Left ventricle myocardium superior (tissue), 1 donor: ENCODE measurements around the gene DHFR2. TPM values are rescaled to one million over a fixed set of nuclear protein-coding genes. Genes with fewer than 3 reads are reported as not detected.
"Not testable (repeated sequence)": the region's sequence is repeated elsewhere in the genome, so short reads cannot be mapped to it uniquely, and the experiment has no call there.

Source experiments
- ATAC-seq: fragments of 200-7000 bp; cut with Tn5 transposase; one replicate; pipeline ENCODE4 v1.9.1; 2020; ENCODE audit warnings: mild to moderate bottlenecking, moderate library complexity
- DNase-seq: peaks from one replicate; pipeline ENCODE4 v3.0.0-alpha.2; 2020
- intact Hi-C: fragments of 100-400 bp; cut with micrococcal nuclease; formaldehyde crosslinking; loops from one replicate; pipeline ENCODE4 v1.11.0; 2022
- total RNA-seq: library from RNA; stranded (reverse); fragmentation: NEBNext Ultra II Directional; extraction: Animal tissue kit (Norgen Biotek cat#: 25700); gene quantifications from one replicate; pipeline ENCODE4 v1.2.1, GENCODE V29; 2021
- donor health status: DM: no; HTN: yes; CAD: no; lungs with severe emphysema.

The DHFR2 gene
- total RNA-seq, 1 donor from 2014 or later: 3.5 TPM

- no peak for ATAC-seq
- no peak for DNase-seq
- intact Hi-C loops: loop anchor here (5.0 kb wide), 2 partner anchors 65 to 155 kb away; no protein-coding TSS in a partner anchor
Measured at GRCh38 chr3:94066506-94067500, 4.1 kb upstream of the DHFR2 start.

DNA sequence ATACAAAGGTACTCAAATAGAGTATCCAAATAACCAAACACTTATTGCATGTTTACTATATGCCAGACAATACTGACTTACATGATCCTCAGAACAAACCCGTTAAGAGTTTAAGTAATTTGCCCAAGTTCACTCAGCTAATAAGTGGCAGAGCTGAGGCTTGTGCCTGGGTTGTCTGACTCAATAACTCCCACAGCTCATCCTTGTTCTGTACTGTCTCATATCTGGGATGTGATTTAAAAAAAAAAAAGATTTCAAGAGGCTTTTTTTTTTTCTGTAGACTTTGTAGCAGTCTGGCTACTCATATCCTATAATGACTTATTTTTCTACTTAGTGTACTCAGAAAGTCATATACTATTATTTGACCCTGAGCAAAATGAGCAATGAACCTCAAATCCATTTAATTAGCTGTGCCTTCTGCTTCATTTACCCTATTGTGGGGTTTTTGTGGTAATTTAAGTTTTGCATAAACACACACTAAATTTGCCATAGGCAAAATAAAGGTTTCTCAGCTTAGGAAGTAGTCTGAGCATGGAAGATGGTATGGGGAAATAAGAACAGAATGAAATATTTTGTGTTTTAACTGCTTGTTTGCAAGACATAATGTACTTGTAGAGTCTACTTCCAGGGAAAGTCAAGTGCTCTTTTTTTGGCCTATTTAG lies 3.2 kb upstream of the DHFR2 start:
- DNase-seq (no peak), ATAC-seq (no peak)
- intact Hi-C loops: loop anchor here (5.0 kb wide), 2 partner anchors 64 to 154 kb away; no protein-coding TSS in a partner anchor

DNA sequence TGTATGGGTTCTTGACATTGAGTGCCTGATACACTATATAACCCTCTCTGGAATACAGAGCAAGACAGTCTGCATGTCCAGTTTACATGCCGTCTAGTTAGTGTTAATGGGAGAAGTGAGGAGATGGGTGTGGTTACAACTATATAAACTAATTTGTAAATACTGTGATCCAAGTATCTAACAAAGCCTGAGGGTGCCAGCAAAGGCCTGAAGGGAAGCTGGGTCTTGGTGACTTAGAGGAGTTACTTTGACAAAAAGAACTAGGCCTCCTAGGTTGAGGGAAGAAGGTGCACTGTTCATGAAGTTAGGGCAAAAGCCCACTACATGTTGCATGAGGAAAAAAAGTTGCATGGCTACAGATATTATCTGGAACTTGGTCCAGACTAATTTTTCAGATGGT lies 2.4 kb upstream of the DHFR2 start:
- intact Hi-C loops: loop anchor here (5.0 kb wide), 2 partner anchors 63 to 153 kb away; no protein-coding TSS in a partner anchor
- ATAC-seq: no peak

GRCh38 chr3:94064243-94064860 lies 1.6 kb upstream of the DHFR2 start:
- no peak for ATAC-seq
- no peak for DNase-seq
- intact Hi-C loops: no loop called here

More for the DNA sequence above, 2.4 kb upstream of the DHFR2 start:
- DNase-seq: no peak

GRCh38 chr3:94063496-94064119 lies 892 bp upstream of the DHFR2 start:
- no peak for DNase-seq
- intact Hi-C loops: no loop called here
- ATAC-seq: no peak

DNA sequence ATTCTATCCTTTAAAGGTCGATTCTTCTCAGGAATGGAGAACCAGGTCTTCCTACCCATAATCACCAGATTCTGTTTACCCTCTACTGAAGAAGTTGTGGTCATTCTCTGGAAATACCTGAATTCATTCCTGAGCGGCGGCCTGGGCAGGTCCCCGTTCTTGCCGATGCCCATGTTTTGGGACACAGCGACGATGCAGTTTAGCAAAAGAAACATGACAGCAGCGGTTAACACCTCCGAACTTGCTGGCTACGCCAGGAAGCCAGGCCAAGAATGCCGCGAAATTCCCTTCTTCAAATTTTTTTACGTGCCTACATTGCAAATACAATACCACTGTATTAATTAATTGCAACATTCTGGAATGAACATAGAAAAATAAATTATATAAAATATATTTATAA lies 1.4 kb downstream of the DHFR2 start:
- no peak for ATAC-seq

DNA sequence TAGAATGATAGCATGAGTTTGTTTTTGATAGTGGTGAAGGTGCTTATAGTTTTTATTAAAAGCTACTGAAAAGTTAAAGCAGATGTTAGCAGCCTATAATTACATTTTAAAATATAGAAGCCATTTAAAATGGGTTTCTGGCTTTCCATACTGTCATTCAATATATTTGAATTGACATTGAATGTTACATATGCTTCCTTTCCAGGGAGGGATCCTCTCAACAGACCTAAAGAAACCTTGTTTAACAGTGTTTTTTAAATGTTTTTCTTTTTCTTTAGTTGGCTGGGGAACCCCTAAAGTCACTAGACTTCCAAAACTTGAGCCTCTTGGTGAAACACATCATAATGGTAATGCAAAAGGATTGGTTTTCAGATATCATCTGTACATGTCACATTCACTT lies 12.2 kb downstream of the DHFR2 start:
- intact Hi-C loops: no loop called here
- ATAC-seq (no peak), DNase-seq (no peak)

More for the DNA sequence above, 1.4 kb downstream of the DHFR2 start:
- intact Hi-C loops: no loop called here
- DNase-seq: no peak

DNA sequence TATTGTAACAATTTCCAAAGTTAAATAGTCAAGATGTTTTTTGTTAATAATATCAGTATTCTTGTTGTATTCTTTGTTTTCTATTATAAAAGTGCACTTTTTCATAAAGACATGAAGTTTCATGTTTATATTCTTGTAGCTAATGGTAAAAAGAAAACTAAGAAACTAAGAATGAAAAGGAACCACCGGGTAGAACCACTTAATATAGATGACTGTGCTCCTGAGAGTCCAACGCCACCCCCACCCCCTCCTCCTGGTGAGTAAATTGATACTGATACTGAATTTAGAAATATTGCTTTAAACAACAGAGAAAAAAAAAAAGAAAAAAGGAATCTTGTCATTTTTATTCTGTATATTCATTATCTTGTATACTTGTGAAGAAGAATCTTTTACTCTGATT lies 13.4 kb downstream of the DHFR2 start:
- intact Hi-C loops: no loop called here
- no peak for ATAC-seq

DNA sequence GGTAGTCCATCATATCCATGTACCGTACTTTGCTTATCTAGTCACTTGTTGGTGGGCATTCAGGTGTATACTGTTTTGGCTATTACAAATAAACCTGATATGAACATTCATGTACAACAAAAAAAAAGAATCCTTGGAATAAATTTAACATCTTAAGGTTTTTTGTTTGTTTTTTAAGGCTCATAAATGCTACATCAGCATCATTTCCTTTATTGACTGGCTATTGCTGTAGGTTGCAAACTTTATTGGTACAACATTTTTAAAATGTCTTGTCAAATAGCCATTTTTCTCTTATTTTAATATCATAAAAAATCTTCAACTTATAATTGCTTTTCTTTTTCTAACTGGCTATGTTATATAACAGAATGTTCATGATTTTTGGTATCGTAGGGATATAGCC lies 16.2 kb downstream of the DHFR2 start:
- intact Hi-C loops: no loop called here
- DNase-seq: no peak
- no peak for ATAC-seq

More for the DNA sequence above, 13.4 kb downstream of the DHFR2 start:
- no peak for DNase-seq

- intact Hi-C loops, DNase-seq, ATAC-seq: not testable (repeated sequence)
Measured at GRCh38 chr3:94044100-94044936, 18.4 kb downstream of the DHFR2 start.

DNA sequence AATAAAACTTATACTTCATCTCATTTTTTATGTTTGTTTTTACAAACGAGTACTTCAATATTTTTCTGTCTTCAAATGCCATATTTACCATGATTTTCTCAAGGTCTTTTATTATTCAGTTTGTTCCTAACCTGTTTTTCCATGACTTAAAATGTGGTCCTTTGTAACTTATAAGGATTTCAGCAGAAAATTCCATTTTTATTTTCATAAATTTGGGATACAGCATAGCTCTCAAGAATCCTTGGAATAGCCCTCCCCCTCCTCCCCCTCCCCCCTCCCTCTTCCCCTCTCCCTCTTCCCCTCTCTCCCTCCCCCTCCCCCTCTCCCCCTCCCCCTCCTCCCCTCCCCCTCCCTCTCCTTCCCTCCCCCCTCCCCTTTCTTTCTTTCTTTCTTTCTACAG lies 19.4 kb downstream of the DHFR2 start:
- intact Hi-C loops: no loop called here
- ATAC-seq: no peak
- DNase-seq: no peak

DNA sequence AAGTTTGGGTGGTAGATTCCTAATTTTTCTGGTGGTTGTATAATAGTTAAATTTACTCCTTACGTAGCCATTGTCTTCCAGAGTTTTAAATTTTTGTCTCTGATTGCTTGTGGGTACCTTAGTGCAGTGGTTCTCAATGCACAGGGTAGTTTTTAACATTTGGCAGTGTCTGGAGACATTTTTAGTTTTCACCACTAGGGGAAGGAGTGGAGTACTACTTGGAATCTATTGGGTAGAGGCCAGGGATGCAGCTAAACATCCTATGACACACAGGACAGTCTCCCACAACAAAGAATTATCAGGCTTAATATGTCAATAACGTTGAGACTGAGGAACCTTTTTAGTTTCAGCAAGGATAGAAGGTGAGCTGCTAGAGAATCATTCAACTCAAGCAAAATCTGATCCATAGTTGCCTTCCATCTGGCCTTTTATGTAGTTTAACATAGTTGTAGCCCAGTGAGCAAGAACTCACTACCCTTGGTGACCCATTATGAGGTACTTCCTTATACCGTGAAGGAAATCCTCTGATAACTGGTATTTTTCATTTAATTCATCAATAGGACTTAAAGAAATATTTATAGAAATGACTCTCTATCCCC lies 25.7 kb downstream of the DHFR2 start:
- DNase-seq (no peak), ATAC-seq (no peak)
- intact Hi-C loops: no loop called here

GRCh38 chr3:94028093-94028837 lies 34.5 kb downstream of the DHFR2 start, which contains the start of gene STX19:
STX19 (minus strand) TSS chr3:94028597; CDS start chr3:94015269, 13,328 bp downstream.
- intact Hi-C loops: no loop called here
- no peak for DNase-seq
- ATAC-seq: no peak

DNA sequence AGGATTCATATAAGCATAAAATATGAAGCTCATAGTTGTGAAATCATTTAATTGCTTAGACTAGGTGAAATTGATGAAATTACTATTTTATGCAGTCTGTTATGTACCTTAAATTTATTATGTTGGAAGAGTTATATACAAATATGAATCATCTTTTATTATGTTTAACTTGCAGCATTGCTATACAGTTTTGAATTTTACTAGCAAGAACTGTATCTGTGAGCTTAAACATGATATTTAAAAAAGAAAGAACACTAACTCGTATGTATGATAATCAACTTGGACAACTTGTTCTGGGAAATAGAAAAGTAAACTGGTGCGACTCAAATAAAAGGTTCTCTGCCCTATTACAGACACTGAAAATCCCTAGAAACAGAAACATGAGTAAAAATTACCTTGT lies 36.1 kb downstream of the DHFR2 start:
- intact Hi-C loops: no loop called here
- no peak for DNase-seq
- ATAC-seq: no peak

DNA sequence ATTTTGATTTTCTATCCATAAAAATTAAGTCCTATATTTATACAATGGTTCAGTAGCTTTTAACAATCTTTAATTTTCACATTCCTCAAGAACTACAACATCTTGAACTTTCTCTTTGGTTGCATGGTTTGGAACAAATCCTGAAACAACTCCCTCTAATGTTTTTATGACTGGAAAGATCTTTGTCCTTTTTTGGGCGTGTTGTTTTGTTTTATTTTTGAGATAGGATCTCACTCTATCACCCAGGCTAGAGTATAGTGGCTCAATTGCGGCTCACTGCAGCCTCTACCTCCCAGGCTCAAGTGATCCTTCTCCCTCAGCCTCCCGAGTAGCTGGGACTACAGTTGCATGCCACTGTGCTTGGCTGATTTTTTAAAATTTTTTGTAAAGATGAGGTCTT lies 38.3 kb downstream of the DHFR2 start:
- DNase-seq (no peak), ATAC-seq (no peak)

DNA sequence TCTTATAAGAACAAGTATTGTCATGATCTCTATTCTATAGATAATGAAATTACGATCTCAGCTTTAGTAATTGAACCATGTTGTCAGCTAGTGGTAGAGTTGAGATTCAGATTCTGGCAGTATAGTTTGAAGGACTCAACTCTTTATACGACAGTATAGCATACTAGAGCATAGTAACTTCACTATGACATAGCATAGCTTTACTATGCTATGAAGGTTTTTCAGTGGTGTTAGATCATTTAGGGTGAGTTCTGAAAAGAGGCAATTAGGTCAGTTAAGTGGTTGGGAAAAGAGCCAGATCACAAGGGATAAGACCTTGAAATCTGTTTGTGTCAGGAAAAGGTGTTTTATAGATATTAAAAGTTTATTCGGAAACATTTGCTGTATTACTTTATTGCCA lies 42.4 kb downstream of the DHFR2 start:
- intact Hi-C loops: no loop called here
- DNase-seq (no peak), ATAC-seq (no peak)

More for the DNA sequence above, 38.3 kb downstream of the DHFR2 start:
- intact Hi-C loops: no loop called here

DNA sequence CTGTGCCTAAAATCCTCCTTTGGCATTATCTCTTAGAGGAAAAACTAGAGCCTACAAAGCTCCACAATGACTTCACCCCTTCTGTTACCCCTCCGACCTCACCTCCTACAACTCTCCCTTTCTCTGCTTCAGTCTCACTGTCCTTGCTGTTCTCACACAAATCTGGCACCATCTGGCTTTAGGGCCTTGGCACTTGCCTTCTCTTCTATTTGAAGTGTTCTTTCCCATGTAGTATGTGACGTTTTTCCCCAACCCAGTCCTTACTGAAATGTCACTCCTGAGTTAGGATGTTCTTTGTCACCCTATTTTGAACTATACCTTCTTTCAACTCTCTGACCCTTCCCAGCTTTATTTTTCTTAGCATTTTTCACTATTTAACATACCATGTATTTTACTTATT lies 43.1 kb downstream of the DHFR2 start:
- intact Hi-C loops: no loop called here
- ATAC-seq: no peak
- DNase-seq: no peak
